Measurements from ENCODE around the gene CCDC90B.

CCDC90B gene

GRCh38 chr11:83235825-83236224 lies 50.3 kb downstream of the CCDC90B start:
- DNase-seq (ENCODE audit: low read depth): no peak

GRCh38 chr11:83223457-83223856 lies 62.7 kb downstream of the CCDC90B start:
- no peak for DNase-seq (ENCODE audit: low read depth)

GRCh38 chr11:83222499-83222898 lies 63.7 kb downstream of the CCDC90B start:
- no peak for DNase-seq (ENCODE audit: low read depth)

- no peak for DNase-seq (ENCODE audit: low read depth)
Observed at GRCh38 chr11:83221694-83222093, 64.5 kb downstream of the CCDC90B start.

- DNase-seq (ENCODE audit: low read depth): no peak
Observed at GRCh38 chr11:83220260-83220659, 65.9 kb downstream of the CCDC90B start.

- DNase-seq (ENCODE audit: low read depth): no peak
Observed at GRCh38 chr11:83219095-83219494, 67.1 kb downstream of the CCDC90B start.

Measured in CMK (cell line).